Urinary bladder (tissue), 4 donors: Measurements from ENCODE around the gene HRCT1. TPM values are rescaled to one million over a fixed set of nuclear protein-coding genes. Genes with fewer than 3 reads are reported as not detected.
A peak's percentile ranks its signal among the peaks of the same experiment; 100 is the strongest.
"Not testable (repeated sequence)": the region's sequence is repeated elsewhere in the genome, so short reads cannot be mapped to it uniquely, and the experiment has no call there.

Experiments
- DNase-seq: peaks from one replicate; pipeline ENCODE4 v3.0.0-alpha.2; 2015; ENCODE audit errors: extremely low spot score
- H3K27ac ChIP-seq: one replicate; pipeline ENCODE4 v1.5.1; 2013; ENCODE audit warnings: low read depth, mild to moderate bottlenecking, moderate library complexity
- H3K36me3 ChIP-seq: one replicate; pipeline ENCODE4 v1.6.1; 2013; ENCODE audit warnings: mild to moderate bottlenecking, moderate library complexity; ENCODE audit not compliant: insufficient read depth
- H3K4me1 ChIP-seq: one replicate; pipeline ENCODE4 v1.6.1; 2013; ENCODE audit warnings: mild to moderate bottlenecking, moderate library complexity; ENCODE audit not compliant: insufficient read depth
- H3K4me3 ChIP-seq: one replicate; pipeline ENCODE4 v1.5.1; 2013; ENCODE audit warnings: low read depth, low read length
- WGBS: extraction: QIAGEN DNeasy Blood & Tissue Kit; methylation state at CpG from one replicate; pipeline ENCODE4 v1.1.7; 2013; 5-methylcytosine and 5-hydroxymethylcytosine counted together
- polyA plus RNA-seq: library from polyadenylated mRNA; stranded (reverse); fragments of 200-250 nt; gene quantifications from one replicate; pipeline ENCODE4 v1.2.3, GENCODE V29; 2013
- total RNA-seq: library from RNA; depleted of rRNA; stranded (reverse); fragments of >200 nt; gene quantifications from one replicate; pipeline ENCODE4 v1.2.3, GENCODE V29; 2014
- donor health status: healthy with polysubstance abuse.
- donor health status: healthy.

Gene HRCT1
- total and polyA plus RNA-seq, 2 donors: 0.42 to 15.8 TPM

- H3K4me1 ChIP-seq: no peaks in the 10 kb centered on the region
- no peak within 1 kb of the TSS for H3K27ac ChIP-seq
- no peaks in the 10 kb centered on the region for H3K36me3 ChIP-seq
- DNase-seq: no peak
- 86% methylated on average over 8 of the region's 8 CpGs for WGBS
- H3K4me3 ChIP-seq: no peak within 1 kb of the TSS
These were observed 35.6 kb upstream of the HRCT1 start, which contains the start of gene OR13J1 for GRCh38 chr9:35870351-35870923. OR13J1 (minus strand) TSS chr9:35870401; CDS start chr9:35870401, 0 bp downstream.

GRCh38 chr9:35871545-35871944 is 34.5 kb upstream of the HRCT1 start:
- no peak for DNase-seq
- H3K27ac ChIP-seq: no peak overlapping the region

GRCh38 chr9:35872505-35872904 is 33.5 kb upstream of the HRCT1 start:
- WGBS: 59% methylated on average over 3 of the region's 3 CpGs
- no peak overlapping the region for H3K4me3 ChIP-seq
- no peak for DNase-seq

More at GRCh38 chr9:35871545-35871944, 34.5 kb upstream of the HRCT1 start:
- Histone ChIP-seq H3K36me3 (no peaks in the 10 kb centered on the region), H3K4me3 (no peak overlapping the region), H3K4me1 (no peaks in the 10 kb centered on the region)
- WGBS: 54% methylated on average over 3 of the region's 3 CpGs

GRCh38 chr9:35882263-35882848 is 23.6 kb upstream of the HRCT1 start:
- no peaks in the 10 kb centered on the region for H3K36me3 ChIP-seq
- under 1% methylated on average over 4 of the region's 4 CpGs for WGBS
- H3K4me1 ChIP-seq: no peaks in the 10 kb centered on the region
- H3K4me3 ChIP-seq: no peak overlapping the region
- peak overlapping the region; percentile 5 for H3K27ac ChIP-seq
- DNase-seq: peak; percentile 41

More at GRCh38 chr9:35872505-35872904, 33.5 kb upstream of the HRCT1 start:
- no peak overlapping the region for H3K27ac ChIP-seq
- H3K4me1 ChIP-seq: no peaks in the 10 kb centered on the region
- H3K36me3 ChIP-seq: no peaks in the 10 kb centered on the region

GRCh38 chr9:35882996-35883395 is 23.0 kb upstream of the HRCT1 start:
- no peak for DNase-seq

GRCh38 chr9:35884908-35885307 is 21.1 kb upstream of the HRCT1 start:
- 82% methylated on average over 3 of the region's 3 CpGs for WGBS
- not testable (repeated sequence) for H3K4me1 ChIP-seq, H3K36me3 ChIP-seq, DNase-seq, H3K4me3 ChIP-seq, H3K27ac ChIP-seq

More at GRCh38 chr9:35882996-35883395, 23.0 kb upstream of the HRCT1 start:
- Histone ChIP-seq H3K4me1 (no peaks in the 10 kb centered on the region), H3K36me3 (no peaks in the 10 kb centered on the region), H3K4me3 (no peak overlapping the region), H3K27ac (no peak overlapping the region)
- 51% methylated on average over 3 of the region's 3 CpGs for WGBS

GRCh38 chr9:35891646-35892045 is 14.4 kb upstream of the HRCT1 start:
- Histone ChIP-seq H3K36me3 (no peaks in the 10 kb centered on the region), H3K4me1 (no peaks in the 10 kb centered on the region), H3K4me3 (no peak overlapping the region), H3K27ac (no peak overlapping the region)
- DNase-seq: no peak
- WGBS: 78% methylated on average over 3 of the region's 3 CpGs

- H3K36me3 ChIP-seq: no peaks in the 10 kb centered on the region
- no peak for DNase-seq
- WGBS: 82% methylated on average over 1 of the region's 1 CpG
- no peak overlapping the region for H3K27ac ChIP-seq
- no peak overlapping the region for H3K4me3 ChIP-seq
- H3K4me1 ChIP-seq: no peaks in the 10 kb centered on the region
These were observed 14.0 kb upstream of the HRCT1 start for GRCh38 chr9:35892051-35892450.

GRCh38 chr9:35896570-35896969 is 9.4 kb upstream of the HRCT1 start:
- Histone ChIP-seq H3K36me3 (no peaks in the 10 kb centered on the region), H3K4me3 (no peak overlapping the region), H3K4me1 (no peaks in the 10 kb centered on the region), H3K27ac (no peak overlapping the region)
- 88% methylated on average over 2 of the region's 2 CpGs for WGBS
- DNase-seq: no peak

GRCh38 chr9:35897376-35898099 is 8.5 kb upstream of the HRCT1 start:
- WGBS: 84% methylated on average over 7 of the region's 7 CpGs
- not testable (repeated sequence) for H3K4me1 ChIP-seq, DNase-seq, H3K36me3 ChIP-seq, H3K4me3 ChIP-seq, H3K27ac ChIP-seq

GRCh38 chr9:35898337-35898736 is 7.7 kb upstream of the HRCT1 start:
- Histone ChIP-seq H3K4me1 (no peaks in the 10 kb centered on the region), H3K4me3 (no peak overlapping the region), H3K27ac (no peak overlapping the region), H3K36me3 (no peaks in the 10 kb centered on the region)
- no peak for DNase-seq

GRCh38 chr9:35899021-35899420 is 7.0 kb upstream of the HRCT1 start:
- WGBS: 92% methylated on average over 2 of the region's 2 CpGs
- Histone ChIP-seq H3K36me3 (no peaks in the 10 kb centered on the region), H3K4me1 (no peaks in the 10 kb centered on the region), H3K27ac (no peak overlapping the region), H3K4me3 (no peak overlapping the region)
- DNase-seq: no peak

GRCh38 chr9:35903049-35903448 is 3.0 kb upstream of the HRCT1 start:
- DNase-seq: peak; percentile 52
- 34% methylated on average over 3 of the region's 3 CpGs for WGBS

GRCh38 chr9:35904338-35904737 is 1.7 kb upstream of the HRCT1 start:
- Histone ChIP-seq H3K27ac (no peak overlapping the region), H3K4me1 (peaks cover 3% of the 10 kb centered on the region), H3K4me3 (no peak overlapping the region), H3K36me3 (no peaks in the 10 kb centered on the region)
- no peak for DNase-seq
- WGBS: 79% methylated on average over 8 of the region's 8 CpGs

More at GRCh38 chr9:35903049-35903448, 3.0 kb upstream of the HRCT1 start:
- no peaks in the 10 kb centered on the region for H3K36me3 ChIP-seq
- no peak overlapping the region for H3K4me3 ChIP-seq
- H3K4me1 ChIP-seq: no peaks in the 10 kb centered on the region
- no peak overlapping the region for H3K27ac ChIP-seq
